HG03571 (cell line): ENCODE data around the gene MYH15.
A peak's percentile ranks its signal among the peaks of the same experiment; 100 is the strongest.

Source experiments
- ATAC-seq: cut with Tn5 transposase; IDR thresholded peaks from one replicate; pipeline ENCODE4 v1.9.1; 2021; ENCODE audit not compliant: unreplicated experiment

The MYH15 gene

DNA sequence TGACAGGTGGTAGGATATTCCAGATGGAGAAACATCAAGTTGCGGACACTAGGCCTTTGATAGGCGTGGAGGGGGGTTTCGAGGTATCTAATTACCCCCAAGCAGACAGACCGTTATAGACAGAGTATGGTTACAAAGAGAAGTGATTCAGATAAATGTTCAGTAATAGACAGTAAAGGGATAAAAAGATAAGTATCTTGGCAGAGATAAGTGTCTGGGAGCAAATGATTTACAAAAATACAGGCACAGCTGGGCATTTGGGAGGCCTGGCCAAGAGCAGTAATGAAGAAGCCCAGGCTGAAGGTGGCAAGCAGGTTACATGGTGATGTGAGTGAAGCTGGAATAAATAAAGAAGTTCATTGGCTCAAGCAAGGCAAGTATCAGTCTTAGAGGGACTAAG lies 659 bp upstream of the MYH15 start:
- ATAC-seq, result no peak

DNA sequence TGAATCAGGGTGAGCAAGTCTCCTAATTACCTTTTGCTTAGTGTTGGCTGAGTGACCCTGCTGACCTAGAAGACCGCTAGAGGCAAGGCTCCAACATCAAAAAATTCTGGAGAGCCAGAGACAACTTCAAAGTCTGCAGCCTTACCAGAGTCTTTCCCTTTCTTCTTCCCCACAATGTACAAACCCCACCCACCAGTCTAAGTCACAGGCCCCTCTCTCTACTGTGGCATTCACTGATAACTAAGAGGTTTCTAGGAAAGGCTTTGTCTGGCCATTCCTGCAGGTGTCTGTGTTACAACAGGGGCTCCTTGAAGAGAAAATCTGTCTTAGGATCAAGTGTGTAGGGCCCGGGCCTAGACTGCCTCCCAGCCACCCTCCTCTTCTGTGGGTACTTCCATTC lies 525 bp downstream of the MYH15 start:
- no peak for ATAC-seq

DNA sequence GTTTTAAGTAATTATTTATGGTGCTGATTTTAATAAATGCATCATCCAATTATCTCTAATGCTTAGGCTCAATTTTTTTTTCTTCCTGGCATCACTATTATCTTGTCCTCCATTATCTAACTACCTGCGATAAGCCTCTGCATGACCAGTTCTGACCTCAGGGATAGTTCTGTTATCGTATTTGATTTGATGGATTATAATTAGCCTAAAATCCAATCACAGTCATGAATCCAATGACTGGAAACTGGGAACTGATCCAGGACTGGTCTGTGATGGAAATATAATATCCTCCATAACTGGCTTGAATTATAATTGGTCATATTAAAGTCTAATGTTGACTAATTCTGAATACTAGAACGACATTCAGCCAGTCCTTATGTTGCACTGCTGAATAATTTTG lies 1.1 kb downstream of the MYH15 start:
- no peak for ATAC-seq

- ATAC-seq, result no peak
These were observed 2.5 kb downstream of the MYH15 start for GRCh38 chr3:108507902-108508301.

GRCh38 chr3:108505811-108506210 lies 4.6 kb downstream of the MYH15 start:
- ATAC-seq, result no peak

DNA sequence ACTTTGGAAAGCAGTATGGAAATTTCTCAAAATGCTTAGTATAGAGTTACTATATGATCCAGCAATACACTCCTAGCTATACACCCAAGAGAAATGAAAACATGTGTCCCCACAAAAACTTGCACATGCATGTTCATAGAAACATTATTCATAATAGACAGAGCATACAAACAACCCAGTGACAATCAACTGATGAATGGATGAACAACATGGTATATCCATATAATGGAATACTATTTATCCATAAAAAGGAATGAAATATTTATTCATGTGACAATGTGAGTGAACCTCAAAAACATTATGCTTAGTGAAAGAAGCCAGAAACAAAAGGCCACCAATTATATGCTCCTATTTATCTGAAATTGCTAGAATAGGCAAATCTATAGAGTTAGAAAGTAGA lies 6.7 kb downstream of the MYH15 start:
- no peak for ATAC-seq

- no peak for ATAC-seq
These were observed 8.9 kb downstream of the MYH15 start for GRCh38 chr3:108501535-108501934.

GRCh38 chr3:108500728-108501127 lies 9.7 kb downstream of the MYH15 start:
- ATAC-seq, result no peak

GRCh38 chr3:108497271-108497670 lies 13.1 kb downstream of the MYH15 start:
- ATAC-seq, result no peak

GRCh38 chr3:108495717-108496116 lies 14.7 kb downstream of the MYH15 start:
- no peak for ATAC-seq

DNA sequence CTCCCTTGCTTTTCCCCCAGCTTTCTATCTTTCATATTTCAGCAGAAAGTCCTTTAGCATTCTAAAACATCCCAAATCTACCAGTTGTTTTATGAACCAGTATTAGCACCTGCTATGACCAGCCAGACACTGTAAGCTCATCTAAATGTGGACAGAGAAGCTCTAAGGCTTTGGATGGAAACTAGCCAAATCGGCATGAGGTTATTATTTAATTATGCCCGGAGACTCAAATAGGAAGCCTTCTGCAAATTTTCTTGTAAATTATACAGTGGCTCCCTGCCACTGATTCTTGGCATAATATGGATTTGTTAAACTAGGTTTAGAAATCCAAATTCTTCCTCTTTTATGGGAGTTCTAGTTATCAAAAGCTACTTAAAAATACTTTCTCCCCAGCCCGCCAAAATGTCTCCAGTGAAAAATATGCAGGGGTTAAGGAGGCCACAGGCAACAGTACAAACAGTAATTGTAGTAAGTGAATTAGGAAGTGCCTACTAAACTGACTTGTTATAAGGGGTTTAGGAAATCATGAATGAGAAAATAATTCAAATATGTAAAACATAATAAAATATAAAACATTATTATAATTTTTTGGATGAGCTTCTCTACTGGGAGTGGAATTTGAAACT lies 15.4 kb downstream of the MYH15 start:
- no peak for ATAC-seq

GRCh38 chr3:108493862-108494261 lies 16.5 kb downstream of the MYH15 start:
- no peak for ATAC-seq

DNA sequence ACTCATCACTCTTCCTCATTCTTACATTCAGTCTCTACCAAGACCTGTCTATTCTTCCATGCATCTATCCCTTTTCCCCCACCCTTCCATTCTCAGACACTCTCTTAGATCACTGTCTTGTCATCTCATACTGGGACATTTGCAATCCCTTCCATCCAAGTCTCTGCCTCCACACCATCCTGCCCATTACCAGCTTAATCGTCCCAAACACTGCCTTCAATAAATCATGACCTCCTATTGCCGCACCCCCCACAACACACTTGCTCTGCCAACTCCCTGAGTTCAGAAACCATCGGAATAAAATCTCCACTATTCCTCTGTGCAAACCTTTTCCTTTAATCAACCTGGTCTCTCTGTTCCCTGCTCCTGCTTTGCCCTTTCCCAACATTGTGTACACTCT lies 18.9 kb downstream of the MYH15 start:
- ATAC-seq, result no peak

GRCh38 chr3:108489776-108490175 lies 20.6 kb downstream of the MYH15 start:
- no peak for ATAC-seq

DNA sequence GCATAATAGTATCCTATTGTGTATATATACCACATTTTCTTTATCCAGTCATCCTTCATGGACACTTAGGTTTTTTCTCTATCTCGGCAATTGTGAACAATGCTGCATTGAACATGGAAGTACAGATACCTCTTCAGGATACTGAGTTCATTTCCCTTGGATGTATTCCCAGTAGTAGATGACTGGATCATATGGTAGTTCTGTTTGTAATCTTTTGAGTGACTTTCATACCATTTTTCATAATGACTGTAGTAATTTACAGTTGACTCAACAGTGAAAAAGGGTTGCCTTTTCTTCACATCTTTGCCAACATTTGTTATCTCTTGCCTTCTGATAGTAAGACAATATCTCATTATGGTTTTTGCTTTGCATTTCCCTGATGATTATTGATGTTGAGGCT lies 21.8 kb downstream of the MYH15 start:
- ATAC-seq, result no peak

DNA sequence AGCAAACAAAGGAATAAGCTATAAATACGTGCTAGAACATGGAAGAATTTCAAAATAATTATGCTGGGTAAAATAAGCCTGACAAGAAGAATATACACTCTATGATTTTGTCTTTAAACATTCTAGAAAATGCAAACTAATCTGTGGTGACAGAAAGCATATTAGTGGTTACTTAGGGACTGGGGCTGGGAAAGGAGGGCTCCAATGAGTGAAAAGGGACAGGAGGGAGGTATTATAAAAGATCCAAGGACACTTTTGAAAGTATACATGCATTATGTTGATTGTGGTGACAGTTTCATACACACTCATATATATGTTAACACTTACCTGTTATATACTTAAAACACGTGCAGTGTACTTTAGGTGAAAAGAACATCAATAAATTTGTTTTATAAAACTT lies 23.0 kb downstream of the MYH15 start:
- ATAC-seq, result no peak

DNA sequence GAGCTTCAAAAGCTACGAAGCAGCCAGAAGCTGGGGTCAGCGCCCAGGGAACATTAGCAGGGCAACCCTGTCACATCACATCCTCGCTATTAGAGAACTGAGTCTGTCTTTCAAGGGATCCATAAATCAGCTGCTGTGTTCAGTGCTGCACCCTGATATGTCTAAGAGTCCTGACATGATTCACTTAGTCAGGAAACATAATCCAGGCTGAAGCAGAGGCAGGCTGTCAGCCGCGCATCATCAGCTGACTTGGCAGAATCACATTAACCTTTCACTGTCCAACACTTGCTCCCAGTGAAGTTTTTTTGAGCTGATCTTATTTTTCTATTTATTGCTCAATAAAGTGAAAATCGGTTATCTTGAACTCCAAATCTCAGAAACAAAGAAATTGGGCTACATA lies 23.5 kb downstream of the MYH15 start:
- no peak for ATAC-seq

- no peak for ATAC-seq
These were observed 24.1 kb downstream of the MYH15 start for GRCh38 chr3:108486338-108486737.

GRCh38 chr3:108485146-108485545 lies 25.2 kb downstream of the MYH15 start:
- ATAC-seq, result no peak

DNA sequence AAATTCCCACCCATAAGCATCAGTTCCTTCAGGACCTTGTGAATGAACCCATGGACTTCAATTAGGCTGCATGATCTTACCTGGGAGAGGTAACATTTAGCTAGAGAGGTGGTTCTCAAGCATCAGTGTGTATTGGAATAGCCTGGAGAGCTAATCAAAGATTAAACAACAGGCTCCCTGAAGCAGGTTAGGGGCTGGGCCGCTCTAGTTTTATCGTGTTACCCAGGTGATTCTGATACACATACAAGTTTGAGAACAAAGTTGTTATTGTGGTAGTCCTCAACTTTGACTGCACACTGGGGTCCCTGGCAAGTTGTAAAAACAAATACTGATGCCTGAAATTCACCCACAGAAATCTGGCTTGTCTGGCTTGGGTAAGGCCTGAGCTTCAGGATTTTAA lies 31.2 kb downstream of the MYH15 start:
- ATAC-seq, result no peak

- peak; percentile 59 for ATAC-seq
These were observed 32.8 kb downstream of the MYH15 start for GRCh38 chr3:108477511-108478147.

- ATAC-seq, result no peak
These were observed 35.1 kb downstream of the MYH15 start for GRCh38 chr3:108475220-108475782.

DNA sequence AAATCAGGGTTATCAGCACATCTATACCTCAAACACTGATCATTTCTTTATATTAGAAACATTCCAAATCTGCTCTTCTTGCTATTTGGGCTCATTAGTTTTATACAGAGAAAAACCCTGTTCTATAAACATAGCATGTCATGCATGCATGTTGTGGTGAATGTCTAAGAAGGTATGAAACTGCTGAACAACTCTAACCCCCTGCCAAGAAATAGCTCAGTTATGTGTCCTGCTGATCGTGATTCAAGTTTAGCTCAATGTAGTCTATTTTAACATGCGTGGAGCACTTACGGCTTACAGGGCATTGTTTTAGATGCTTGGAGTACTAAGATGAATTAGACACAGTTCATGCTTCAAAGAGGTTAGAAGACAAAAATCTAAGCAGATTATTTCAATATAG lies 35.8 kb downstream of the MYH15 start:
- no peak for ATAC-seq
